CD1c-positive myeloid dendritic cell (primary cell): Measurements from ENCODE around the gene ABHD16B.
A peak's percentile ranks its signal among the peaks of the same experiment; 100 is the strongest.
"Not testable (repeated sequence)": the region's sequence is repeated elsewhere in the genome, so short reads cannot be mapped to it uniquely, and the experiment has no call there.

ENCODE experiments used
- DNase-seq: peaks from one replicate; pipeline ENCODE4 v3.0.0-alpha.2; 2016; ENCODE audit errors: extremely low spot score

The ABHD16B gene

GRCh38 chr20:63854766-63855362 lies 6.4 kb upstream of the ABHD16B start:
- DNase-seq, result no peak

- DNase-seq, result no peak
Observed at GRCh38 chr20:63855363-63856097, 5.8 kb upstream of the ABHD16B start.

- DNase-seq, result no peak
Observed at GRCh38 chr20:63856098-63856511, 5.2 kb upstream of the ABHD16B start.

- no peak for DNase-seq
Observed at GRCh38 chr20:63857764-63858392, 3.4 kb upstream of the ABHD16B start.

GRCh38 chr20:63858393-63859165 lies 2.7 kb upstream of the ABHD16B start:
- DNase-seq, result peak; percentile 51

- DNase-seq, result no peak
Observed at GRCh38 chr20:63859166-63859699, 2.1 kb upstream of the ABHD16B start.

- DNase-seq, result peak; percentile 82
Observed at GRCh38 chr20:63860325-63861051, 810 bp upstream of the ABHD16B start.

- DNase-seq, result no peak
Observed at GRCh38 chr20:63861981-63862901, 943 bp downstream of the ABHD16B start.

GRCh38 chr20:63863021-63863797 lies 1.9 kb downstream of the ABHD16B start:
- no peak for DNase-seq

GRCh38 chr20:63863798-63864544 lies 2.7 kb downstream of the ABHD16B start:
- peak; percentile 96 for DNase-seq

- no peak for DNase-seq
Observed at GRCh38 chr20:63864545-63864977, 3.3 kb downstream of the ABHD16B start.

- DNase-seq, result peak; percentile 99
Observed at GRCh38 chr20:63864978-63865640, 3.8 kb downstream of the ABHD16B start, which contains the start of gene TPD52L2. Gene TPD52L2 (plus strand): TSS chr20:63865270. CDS start chr20:63865366, 96 bp downstream.

- not testable (repeated sequence) for DNase-seq
Observed at GRCh38 chr20:63867042-63867441, 5.7 kb downstream of the ABHD16B start.

- DNase-seq, result no peak
Observed at GRCh38 chr20:63868264-63868663, 7.0 kb downstream of the ABHD16B start.

GRCh38 chr20:63873477-63873971 lies 12.2 kb downstream of the ABHD16B start:
- DNase-seq, result peak; percentile 91

- peak; percentile 51 for DNase-seq
Observed at GRCh38 chr20:63874241-63874640, 12.9 kb downstream of the ABHD16B start.

GRCh38 chr20:63876489-63877036 lies 15.3 kb downstream of the ABHD16B start:
- no peak for DNase-seq
